CD4-positive, alpha-beta T cell treated with Interferon alpha-2 for 1 hour (primary cell): Measurements from ENCODE around the gene CLUH.
"Not testable (repeated sequence)": the region's sequence is repeated elsewhere in the genome, so short reads cannot be mapped to it uniquely, and the experiment has no call there.

ENCODE experiments used
- DNase-seq, 2 donors: peaks; one replicate each; pipeline ENCODE4 v3.0.0-alpha.2; 2020 to 2022

CLUH gene

GRCh38 chr17:2700030-2700490 lies 11.5 kb downstream of the CLUH start:
- no peak for DNase-seq

DNA sequence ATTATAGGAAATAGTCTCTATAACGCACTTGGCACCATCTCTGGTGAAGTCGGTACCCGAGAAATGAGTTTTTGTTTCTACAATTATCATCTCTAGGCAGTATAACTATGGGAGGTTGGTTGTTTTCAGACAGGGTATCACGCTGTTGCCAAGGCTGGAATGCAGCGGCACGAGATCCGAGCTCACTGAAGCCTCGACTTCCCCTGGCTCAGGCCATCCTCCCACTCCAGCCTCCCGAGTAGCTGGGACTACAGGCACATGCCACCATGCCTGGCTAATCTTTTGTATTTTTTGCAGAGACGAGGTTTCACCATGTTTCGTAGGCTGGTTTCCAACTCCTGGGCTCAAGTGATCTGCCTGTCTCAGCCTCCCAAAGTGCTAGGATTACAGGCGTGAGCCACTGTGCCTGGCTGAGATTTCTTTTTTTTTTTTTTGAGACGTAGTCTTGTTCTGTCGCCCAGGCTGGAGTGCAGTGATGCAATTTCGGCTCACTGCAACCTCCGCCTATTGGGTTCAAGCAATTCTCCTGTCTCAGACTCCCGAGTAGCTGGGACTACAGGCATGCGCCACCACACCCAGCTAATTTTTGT lies 12.3 kb downstream of the CLUH start:
- not testable (repeated sequence) for DNase-seq

DNA sequence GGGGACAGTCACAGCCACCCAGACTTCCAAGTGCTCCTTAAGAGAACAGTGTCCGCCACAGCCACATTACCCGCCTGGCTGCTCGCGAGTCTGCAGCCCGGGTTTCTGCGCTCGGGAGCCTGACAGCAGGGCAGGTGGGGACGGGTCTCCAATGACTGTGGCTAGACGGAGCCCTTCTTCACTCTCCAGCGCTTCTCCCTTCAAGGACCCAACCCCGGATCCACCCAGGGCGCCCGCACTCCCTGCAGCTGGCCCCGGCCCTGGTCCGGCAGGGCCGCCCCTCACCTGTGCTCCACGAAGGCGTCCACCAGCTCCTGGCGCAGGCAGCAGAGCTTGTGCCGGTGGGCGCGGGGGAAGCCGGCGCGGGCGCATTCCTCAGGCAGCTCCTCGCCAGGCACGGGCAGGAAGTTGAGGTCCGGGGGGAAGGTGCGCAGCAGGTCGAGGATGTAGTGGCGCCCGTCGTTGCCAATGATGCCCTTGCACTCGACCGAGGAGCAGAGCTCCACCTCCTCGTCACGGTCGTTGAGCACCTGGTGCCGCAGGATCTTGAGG lies 13.9 kb downstream of the CLUH start:
- DNase-seq: no peak

DNA sequence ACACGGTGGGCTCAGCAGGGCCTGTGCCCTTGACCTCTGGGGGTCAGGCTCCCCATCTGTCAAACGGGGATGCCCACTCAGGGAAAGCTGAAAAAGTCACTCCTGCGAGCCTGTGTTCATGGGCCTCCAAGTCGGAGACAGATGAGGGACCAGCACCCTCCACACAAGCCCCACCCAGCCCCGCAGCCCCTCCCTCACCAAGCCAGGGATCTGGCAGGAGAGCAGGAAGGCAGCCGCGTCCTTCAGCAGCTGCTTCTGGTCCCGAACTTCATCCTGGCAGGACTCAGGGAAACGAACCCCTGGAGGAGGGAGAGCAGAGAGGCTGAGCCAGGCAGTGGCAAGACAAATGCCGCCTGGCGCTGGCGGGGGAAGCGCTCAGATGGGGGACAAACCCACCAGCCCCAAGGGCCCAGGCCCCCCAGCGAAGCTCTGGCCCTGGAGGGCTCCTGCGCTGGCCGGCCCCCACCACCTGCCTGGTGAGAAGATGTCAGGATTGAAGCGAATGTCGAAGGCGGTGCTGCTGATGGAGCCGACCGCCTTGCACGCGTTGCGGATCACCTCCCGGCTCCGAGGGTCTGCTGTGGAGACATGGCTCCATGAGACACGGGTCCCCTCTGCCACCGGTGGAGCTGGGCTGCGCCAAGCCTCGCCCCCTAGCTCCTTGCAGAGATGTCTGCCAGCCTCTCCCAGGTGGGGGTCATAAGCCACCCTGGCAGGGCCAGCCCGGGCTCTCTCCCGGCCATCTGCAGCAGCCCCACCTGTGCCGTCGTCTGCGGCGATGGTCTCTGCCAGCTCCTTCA lies 15.4 kb downstream of the CLUH start:
- DNase-seq: no peak

DNA sequence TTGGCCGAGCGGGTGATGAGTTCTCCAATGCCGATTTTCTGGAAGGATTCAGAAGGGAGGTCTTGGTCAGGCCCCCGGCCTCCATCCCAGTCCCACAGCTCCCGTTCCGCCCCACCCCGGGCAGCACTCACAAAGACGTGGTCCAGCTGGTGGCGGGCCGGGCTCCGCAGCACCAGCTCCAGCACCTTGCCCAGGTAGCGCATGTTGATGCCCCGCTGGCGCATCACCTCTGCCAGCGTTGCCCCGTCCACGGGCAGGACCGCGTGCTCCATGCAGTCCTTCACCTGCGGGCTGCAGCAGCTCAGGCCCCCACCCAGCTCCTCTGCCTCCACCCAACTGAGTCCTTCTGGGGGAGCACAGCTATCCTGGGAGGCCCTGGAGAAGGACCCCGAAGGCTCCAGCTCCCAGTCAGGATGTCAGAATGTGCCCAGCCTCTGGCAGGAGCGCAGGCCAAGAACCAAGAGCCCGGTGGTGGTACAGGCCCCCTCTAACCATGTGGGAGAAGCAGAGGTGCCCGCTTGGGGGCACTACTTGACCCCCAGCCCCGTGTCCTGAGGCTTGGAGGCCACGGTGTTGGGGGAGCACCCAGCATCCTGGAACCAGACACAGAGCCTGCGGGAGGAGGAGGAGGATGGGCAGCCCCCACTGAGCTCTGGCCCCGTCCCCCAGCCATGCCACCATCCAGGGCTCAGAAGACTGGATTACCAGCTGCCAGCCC lies 16.2 kb downstream of the CLUH start:
- no peak for DNase-seq

GRCh38 chr17:2694381-2695242 lies 17.0 kb downstream of the CLUH start:
- no peak for DNase-seq

- no peak for DNase-seq
Measured at GRCh38 chr17:2693561-2694380, 17.8 kb downstream of the CLUH start.

- no peak for DNase-seq
Measured at GRCh38 chr17:2692781-2693135, 18.8 kb downstream of the CLUH start.

DNA sequence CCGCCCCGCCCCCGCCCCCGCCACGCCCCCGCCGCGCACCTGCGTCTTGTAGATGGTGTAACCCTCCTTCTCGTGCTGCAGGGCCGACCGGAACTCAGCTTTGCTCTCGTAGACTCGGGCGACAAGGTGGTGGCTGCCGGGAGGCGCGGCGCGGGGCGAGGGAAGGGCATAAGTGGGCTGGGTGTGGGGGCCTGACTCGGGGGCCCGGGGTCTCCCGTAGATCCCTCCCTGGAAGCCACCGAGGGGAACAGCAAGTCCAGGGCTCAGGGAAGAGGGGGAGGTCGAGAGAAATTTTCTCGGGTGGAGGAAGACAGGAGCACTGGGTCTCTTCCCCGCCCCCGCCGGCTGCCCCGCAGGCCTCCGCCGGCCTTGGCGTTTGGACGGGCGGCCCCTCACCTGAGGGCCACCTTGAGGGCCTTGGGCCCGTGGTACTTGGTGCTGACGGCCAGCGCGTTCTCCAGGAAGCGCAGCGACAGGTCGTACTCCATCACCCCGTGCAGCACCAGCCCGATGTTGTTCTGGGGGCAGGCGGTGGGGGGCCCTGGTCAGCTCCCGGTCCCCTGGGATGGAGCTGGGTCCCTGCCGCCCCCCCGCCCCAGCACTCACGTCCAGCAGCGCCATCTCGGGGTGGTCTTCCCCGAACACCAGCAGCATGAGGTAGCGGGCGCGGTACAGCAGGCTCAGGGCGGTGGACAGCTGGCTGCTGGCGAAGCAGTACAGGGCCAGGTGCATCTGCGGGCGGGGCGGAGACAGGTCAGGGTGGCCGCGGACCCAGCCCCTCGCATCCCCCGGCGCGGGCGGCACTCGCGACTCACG lies 19.4 kb downstream of the CLUH start:
- no peak for DNase-seq

DNA sequence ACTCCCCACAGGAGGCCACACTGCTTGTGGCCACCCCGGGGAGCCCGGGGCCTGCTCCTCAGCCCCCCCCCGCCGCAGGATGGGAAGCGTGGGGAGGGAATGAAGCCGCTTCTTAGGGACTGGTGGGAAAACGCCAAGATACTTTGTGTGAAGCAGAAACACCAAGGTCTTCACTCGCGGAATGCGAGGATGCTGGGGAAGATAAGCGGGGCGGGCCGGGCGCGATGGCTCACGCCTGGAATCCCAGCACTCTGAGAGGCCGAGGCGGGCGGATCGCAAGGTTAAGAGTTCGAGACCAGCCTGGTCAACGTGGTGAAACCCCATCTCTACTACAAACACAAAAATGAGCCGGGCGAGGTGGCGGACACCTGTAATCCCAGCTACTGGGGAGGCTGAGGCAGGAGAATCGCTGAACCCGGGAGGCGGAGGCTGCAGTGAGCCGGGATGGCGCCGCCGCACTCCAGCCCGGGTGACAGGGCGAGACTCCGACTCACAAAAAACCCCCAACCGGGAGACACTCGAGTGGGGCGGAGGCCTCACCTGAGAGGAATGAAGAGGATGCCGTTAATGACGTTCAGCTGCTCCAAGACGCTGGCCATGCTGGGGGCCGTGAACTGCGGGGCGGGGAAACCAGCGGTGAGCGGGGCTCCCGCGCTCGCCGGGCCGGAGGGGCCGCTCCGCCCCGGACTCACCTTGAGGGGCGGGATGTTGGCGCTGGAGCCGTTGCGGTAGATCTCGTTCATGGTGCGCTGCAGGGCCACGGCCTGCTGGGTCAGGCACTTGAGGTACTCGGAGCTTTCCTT lies 20.3 kb downstream of the CLUH start:
- DNase-seq: no peak

GRCh38 chr17:2690165-2691068 lies 21.1 kb downstream of the CLUH start:
- no peak for DNase-seq

DNA sequence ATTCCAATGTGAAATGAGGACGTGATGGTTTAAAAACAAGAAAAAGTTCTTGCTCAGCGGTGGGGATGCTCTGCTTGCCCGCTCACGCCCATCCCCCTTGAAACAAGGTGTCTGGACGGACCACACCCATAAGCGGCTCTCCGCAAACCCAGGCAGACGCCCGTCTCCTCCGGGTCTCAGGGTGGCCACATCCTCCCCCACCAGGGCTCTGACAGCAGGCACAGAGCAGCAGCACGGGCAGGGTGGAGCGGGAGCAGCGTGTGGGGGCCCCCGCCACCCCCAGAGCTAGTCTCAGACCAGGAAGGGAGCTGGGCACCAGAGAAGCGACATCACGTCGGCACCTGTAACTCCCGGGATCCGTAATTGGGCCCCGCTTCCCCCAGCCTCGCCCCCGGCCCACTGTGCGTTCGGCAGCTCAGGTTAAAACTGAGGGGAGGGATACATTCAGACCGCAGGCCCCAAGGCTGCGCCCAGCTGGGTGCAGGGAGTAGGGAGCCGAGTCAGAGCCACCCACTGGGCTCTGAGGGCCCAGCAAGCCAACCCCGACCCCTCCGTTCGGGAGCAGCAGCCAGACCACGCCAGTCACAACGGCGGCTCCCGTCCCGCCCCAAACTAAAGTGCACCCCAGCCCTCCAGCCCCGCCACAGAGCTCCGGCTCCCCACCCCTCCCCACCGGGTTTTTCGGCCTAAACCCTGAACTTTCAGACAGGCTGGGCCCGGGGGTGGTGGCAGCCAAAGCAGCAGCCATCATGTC lies 22.0 kb downstream of the CLUH start:
- peak in 1 of 2 donors; percentile 58 for DNase-seq

GRCh38 chr17:2688351-2689342 lies 22.9 kb downstream of the CLUH start:
- DNase-seq: no peak

- no peak for DNase-seq
Measured at GRCh38 chr17:2687074-2687418, 24.5 kb downstream of the CLUH start.

DNA sequence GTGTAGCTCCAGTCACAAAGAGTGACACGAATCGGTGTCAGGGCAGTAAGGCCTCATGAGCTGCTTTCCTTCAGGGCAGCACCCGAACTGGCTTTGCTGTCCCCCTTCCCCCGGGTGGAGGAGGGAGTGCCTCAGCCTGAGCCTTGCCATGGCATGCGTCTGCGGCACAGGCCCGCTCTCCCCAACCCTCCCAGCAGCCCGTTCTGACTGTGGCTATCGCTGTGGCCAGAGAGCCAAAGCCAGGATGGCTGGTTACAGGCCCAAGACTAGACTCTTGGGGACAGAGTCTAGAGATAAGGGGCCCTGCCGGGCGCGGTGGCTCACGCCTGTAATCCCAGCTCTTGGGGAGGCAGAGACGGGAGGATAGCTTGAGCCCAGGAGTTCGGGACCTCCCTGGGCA lies 25.9 kb downstream of the CLUH start:
- no peak for DNase-seq

GRCh38 chr17:2684549-2684948 lies 27.0 kb downstream of the CLUH start:
- DNase-seq: no peak

DNA sequence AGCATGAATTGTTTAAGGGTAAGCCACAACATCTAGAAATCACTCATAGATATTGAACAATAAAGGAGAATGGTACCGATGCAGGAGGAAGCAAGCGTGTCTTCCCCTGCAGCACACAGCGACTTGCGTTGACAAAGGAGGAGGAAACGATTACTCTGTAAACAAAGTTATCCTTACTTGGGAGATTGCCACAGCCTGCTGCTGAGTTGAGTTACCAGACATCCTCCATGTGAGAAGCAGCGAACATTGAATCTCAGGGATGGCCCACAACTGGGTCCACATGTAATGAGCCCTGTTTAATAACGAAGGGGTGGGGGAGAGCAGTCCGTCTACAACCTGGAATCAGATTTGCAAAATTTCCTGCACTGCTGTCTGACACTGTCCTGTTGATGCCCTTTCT lies 27.7 kb downstream of the CLUH start:
- no peak for DNase-seq
